Keratinocyte (primary cell): ENCODE data around the gene ARHGAP6.

ENCODE experiments used
- EZH2 ChIP-seq: IDR thresholded peaks from one replicate; pipeline ENCODE4 v1.6.1; 2012; ENCODE audit warnings: inconsistent platforms, mild to moderate bottlenecking, low read length, moderate library complexity
- TF ChIP-seq, protein P1 (sequence below), 3 experiments: IDR thresholded peaks in 1 of 3; conservative IDR thresholded peaks in 1 of 3; optimal IDR thresholded peaks in 1 of 3; 2 replicates in 2 of 3; 3 replicates in 1 of 3; pipeline versions ENCODE3 to v1.5.1; 2011; ENCODE audit warnings: low read length in 3 of 3, mild to moderate bottlenecking in 3 of 3, moderate library complexity in 2 of 3, control low read depth in 1 of 3, inconsistent platforms in 1 of 3; ENCODE audit not compliant: insufficient read depth in 2 of 3; ENCODE audit errors: extremely low read depth in 1 of 3

DNA sequence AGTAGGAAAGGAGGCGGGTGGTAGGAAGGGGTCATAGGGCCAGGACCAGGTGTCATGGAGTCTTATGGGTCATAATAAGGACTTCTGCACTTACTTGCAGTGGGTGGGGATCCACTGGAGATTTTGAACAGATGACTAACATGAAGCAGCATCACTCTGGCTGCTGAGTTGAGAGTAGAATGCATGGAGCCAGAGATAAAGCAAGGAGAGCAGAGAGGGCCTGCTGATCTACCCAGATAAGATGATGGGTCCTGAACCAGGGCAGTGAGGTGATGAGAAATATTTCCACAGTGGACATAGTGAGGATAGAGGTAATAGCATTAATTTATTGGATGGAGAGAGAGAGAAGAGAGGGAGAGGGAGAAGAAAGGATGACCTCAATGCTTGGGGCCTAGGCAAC lies 506.6 kb downstream of the ARHGAP6 start:
- TF ChIP-seq, protein P1, sequence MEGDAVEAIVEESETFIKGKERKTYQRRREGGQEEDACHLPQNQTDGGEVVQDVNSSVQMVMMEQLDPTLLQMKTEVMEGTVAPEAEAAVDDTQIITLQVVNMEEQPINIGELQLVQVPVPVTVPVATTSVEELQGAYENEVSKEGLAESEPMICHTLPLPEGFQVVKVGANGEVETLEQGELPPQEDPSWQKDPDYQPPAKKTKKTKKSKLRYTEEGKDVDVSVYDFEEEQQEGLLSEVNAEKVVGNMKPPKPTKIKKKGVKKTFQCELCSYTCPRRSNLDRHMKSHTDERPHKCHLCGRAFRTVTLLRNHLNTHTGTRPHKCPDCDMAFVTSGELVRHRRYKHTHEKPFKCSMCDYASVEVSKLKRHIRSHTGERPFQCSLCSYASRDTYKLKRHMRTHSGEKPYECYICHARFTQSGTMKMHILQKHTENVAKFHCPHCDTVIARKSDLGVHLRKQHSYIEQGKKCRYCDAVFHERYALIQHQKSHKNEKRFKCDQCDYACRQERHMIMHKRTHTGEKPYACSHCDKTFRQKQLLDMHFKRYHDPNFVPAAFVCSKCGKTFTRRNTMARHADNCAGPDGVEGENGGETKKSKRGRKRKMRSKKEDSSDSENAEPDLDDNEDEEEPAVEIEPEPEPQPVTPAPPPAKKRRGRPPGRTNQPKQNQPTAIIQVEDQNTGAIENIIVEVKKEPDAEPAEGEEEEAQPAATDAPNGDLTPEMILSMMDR (optimal IDR thresholded peaks at IDR 0.05 in 1 of 3, IDR thresholded peaks at IDR 0.05 in 1 of 3, conservative IDR thresholded peaks at IDR 0.05 in 1 of 3; ENCODE audit: extremely low read depth in 1 of 3, insufficient read depth in 2 of 3, low read length in 3 of 3), result no peak
- TF ChIP-seq EZH2, result no peak
